ENCODE data around the gene APOM.
A peak's percentile ranks its signal among the peaks of the same experiment; 100 is the strongest.

APOM gene

GRCh38 chr6:31631209-31631608, 24.5 kb upstream of the APOM start:
- DNase-seq (ENCODE audit: low spot score), result no peak

GRCh38 chr6:31631681-31632278, 23.9 kb upstream of the APOM start:
- no peak for DNase-seq (ENCODE audit: low spot score)

- DNase-seq (ENCODE audit: low spot score), result no peak
Observed at GRCh38 chr6:31632279-31632946, 23.3 kb upstream of the APOM start.

- DNase-seq (ENCODE audit: low spot score), result no peak
Observed at GRCh38 chr6:31633447-31633846, 22.2 kb upstream of the APOM start.

GRCh38 chr6:31634131-31634530, 21.6 kb upstream of the APOM start:
- no peak for DNase-seq (ENCODE audit: low spot score)

- no peak for DNase-seq (ENCODE audit: low spot score)
Observed at GRCh38 chr6:31634969-31635575, 20.6 kb upstream of the APOM start.

GRCh38 chr6:31636698-31637596, 18.7 kb upstream of the APOM start:
- DNase-seq (ENCODE audit: low spot score), result no peak

- no peak for DNase-seq (ENCODE audit: low spot score)
Observed at GRCh38 chr6:31639043-31639442, 16.7 kb upstream of the APOM start.

GRCh38 chr6:31639449-31639861, 16.2 kb upstream of the APOM start:
- DNase-seq (ENCODE audit: low spot score), result peak; percentile 55

- DNase-seq (ENCODE audit: low spot score), result no peak
Observed at GRCh38 chr6:31640612-31641011, 15.1 kb upstream of the APOM start.

- DNase-seq (ENCODE audit: low spot score), result no peak
Observed at GRCh38 chr6:31641370-31641769, 14.3 kb upstream of the APOM start.

- no peak for DNase-seq (ENCODE audit: low spot score)
Observed at GRCh38 chr6:31642798-31643570, 12.7 kb upstream of the APOM start.

GRCh38 chr6:31643818-31644454, 11.8 kb upstream of the APOM start:
- no peak for DNase-seq (ENCODE audit: low spot score)

GRCh38 chr6:31645325-31645724, 10.4 kb upstream of the APOM start:
- DNase-seq (ENCODE audit: low spot score), result no peak

- peak; percentile 83 for DNase-seq (ENCODE audit: low spot score)
Observed at GRCh38 chr6:31651602-31652191, 4.0 kb upstream of the APOM start.

- DNase-seq (ENCODE audit: low spot score), result peak; percentile 89
Observed at GRCh38 chr6:31652925-31653724, 2.6 kb upstream of the APOM start.

GRCh38 chr6:31654574-31655348, 933 bp upstream of the APOM start:
- no peak for DNase-seq (ENCODE audit: low spot score)

- no peak for DNase-seq (ENCODE audit: low spot score)
Observed at GRCh38 chr6:31657406-31658157, 1.9 kb downstream of the APOM start.

All from AG08396 (cell line).